ENCODE results near the gene SPDYE6.
"Not testable (repeated sequence)": the region's sequence is repeated elsewhere in the genome, so short reads cannot be mapped to it uniquely, and the experiment has no call there.

SPDYE6 gene

GRCh38 chr7:102363549-102364393 is 7.5 kb upstream of the SPDYE6 start:
- H3K4me3 ChIP-seq (ENCODE audit: low read depth, low read length): peak overlapping the region; percentile 66
- POLR2A ChIA-PET, CTCF ChIA-PET: not testable (repeated sequence)
- peak; percentile 94 for DNase-seq (ENCODE audit: low read depth, low spot score)
- peak; percentile 31 for TF ChIP-seq CTCF (IDR thresholded peaks at IDR 0.05; ENCODE audit: insufficient read depth, low read length, missing control alignments)

GRCh38 chr7:102346983-102347382 is 9.3 kb downstream of the SPDYE6 start:
- H3K4me3 ChIP-seq (ENCODE audit: low read depth, low read length); DNase-seq (ENCODE audit: low read depth, low spot score); CTCF ChIA-PET; POLR2A ChIA-PET: not testable (repeated sequence)

- DNase-seq (ENCODE audit: low read depth, low spot score); H3K4me3 ChIP-seq (ENCODE audit: low read depth, low read length); CTCF ChIA-PET; POLR2A ChIA-PET: not testable (repeated sequence)
Measured at GRCh38 chr7:102340599-102341368, 15.5 kb downstream of the SPDYE6 start.

GRCh38 chr7:102337420-102337819 is 18.8 kb downstream of the SPDYE6 start:
- DNase-seq (ENCODE audit: low read depth, low spot score); CTCF ChIA-PET; POLR2A ChIA-PET; H3K4me3 ChIP-seq (ENCODE audit: low read depth, low read length): not testable (repeated sequence)

GRCh38 chr7:102337002-102337401 is 19.2 kb downstream of the SPDYE6 start:
- POLR2A ChIA-PET; H3K4me3 ChIP-seq (ENCODE audit: low read depth, low read length); DNase-seq (ENCODE audit: low read depth, low spot score); CTCF ChIA-PET: not testable (repeated sequence)

GRCh38 chr7:102335574-102335973 is 20.7 kb downstream of the SPDYE6 start:
- POLR2A ChIA-PET; DNase-seq (ENCODE audit: low read depth, low spot score); CTCF ChIA-PET; H3K4me3 ChIP-seq (ENCODE audit: low read depth, low read length): not testable (repeated sequence)

GRCh38 chr7:102330666-102331460 is 25.4 kb downstream of the SPDYE6 start:
- CTCF ChIA-PET; H3K4me3 ChIP-seq (ENCODE audit: low read depth, low read length); DNase-seq (ENCODE audit: low read depth, low spot score); POLR2A ChIA-PET: not testable (repeated sequence)

GRCh38 chr7:102329366-102329765 is 26.9 kb downstream of the SPDYE6 start:
- POLR2A ChIA-PET; CTCF ChIA-PET; DNase-seq (ENCODE audit: low read depth, low spot score); H3K4me3 ChIP-seq (ENCODE audit: low read depth, low read length): not testable (repeated sequence)

GRCh38 chr7:102328863-102329262 is 27.4 kb downstream of the SPDYE6 start:
- H3K4me3 ChIP-seq (ENCODE audit: low read depth, low read length); CTCF ChIA-PET; DNase-seq (ENCODE audit: low read depth, low spot score); POLR2A ChIA-PET: not testable (repeated sequence)

- DNase-seq (ENCODE audit: low read depth, low spot score); H3K4me3 ChIP-seq (ENCODE audit: low read depth, low read length); POLR2A ChIA-PET; CTCF ChIA-PET: not testable (repeated sequence)
Measured at GRCh38 chr7:102327183-102327582, 29.1 kb downstream of the SPDYE6 start.
